HCT116 (cell line): ENCODE measurements around the gene CCDC54. TPM values are rescaled to one million over a fixed set of nuclear protein-coding genes. Genes with fewer than 3 reads are reported as not detected.
"Not testable (repeated sequence)": the region's sequence is repeated elsewhere in the genome, so short reads cannot be mapped to it uniquely, and the experiment has no call there.

Source experiments
- ATAC-seq: fragments of 200-7000 bp; cut with Tn5 transposase; 2 replicates; pipeline ENCODE4 v1.9.1; 2020; ENCODE audit warnings: mild to moderate bottlenecking, moderate library complexity
- BruUV-seq: library from RNA; stranded (reverse); fragments of 400-500 nt; replicated peaks from 2 replicates; lab custom pipeline; 2021; lab: Mats Ljungman, UMichigan
- CTCF ChIA-PET: fragments of 300-600 bp; sonication (Branson Sonifier 250); formaldehyde crosslinking; loops from one replicate; lab custom pipeline; 2021; ENCODE audit warnings: antibody characterized with exemption; lab: Charles Lee
- POLR2A ChIA-PET: fragments of 300-600, 350-600 bp; sonication (Branson Sonifier 250); formaldehyde crosslinking; loops from one replicate; lab custom pipeline; 2021; ENCODE audit warnings: antibody characterized with exemption; lab: Charles Lee
- RAD21 ChIA-PET, 2 experiments: fragments of 300-600 bp; sonication (Branson Sonifier 250); formaldehyde crosslinking; loops; one replicate each; lab custom pipeline; 2023; ENCODE audit warnings: low total read pairs in 2 of 2; ENCODE audit not compliant: uncharacterized antibody in 2 of 2, unreplicated experiment in 2 of 2, low non-redundant PET in 1 of 2; lab: Charles Lee
- DNase-seq: peaks from one replicate; pipeline ENCODE4 v3.0.0-alpha.2; 2010; ENCODE audit warnings: low read depth, low spot score
- H2AFZ ChIP-seq: fragments of 200-600 bp; shearing (Covaris generic), sonication (generic); 2 replicates; pipeline ENCODE4 v1.6.1; 2017; ENCODE audit warnings: low read depth, mixed run types, mixed read lengths, antibody characterized with exemption, low read length; ENCODE audit not compliant: poor library complexity, severe bottlenecking
- H3K27ac ChIP-seq: 2 replicates; pipeline ENCODE4 v1.5.1; 2012; ENCODE audit warnings: low read depth, low read length
- H3K27me3 ChIP-seq: fragments of 200-600 bp; sonication (generic); 2 replicates; pipeline ENCODE4 v1.6.1; 2016; ENCODE audit warnings: mixed run types, low read length, mixed read lengths; ENCODE audit not compliant: insufficient read depth
- H3K36me3 ChIP-seq, 2 experiments: fragments of 200-500 bp in 1 of 2; fragments of 200-600 bp in 1 of 2; sonication (Bioruptor generic) in 1 of 2; sonication (generic) in 1 of 2; 2 replicates each; pipeline versions ENCODE4 v1.5.1 to v1.6.1; 2014 to 2016; ENCODE audit warnings: low read length in 2 of 2, inconsistent platforms in 1 of 2, mixed read lengths in 1 of 2, mixed run types in 1 of 2; ENCODE audit not compliant: insufficient read depth in 2 of 2, control insufficient read depth in 1 of 2
- H3K4me1 ChIP-seq, 2 experiments: fragments of 200-600 bp in 1 of 2; sonication (generic) in 1 of 2; 2 replicates each; pipeline versions ENCODE4 v1.5.1 to v1.6.1; 2012 to 2017; ENCODE audit warnings: low read length in 2 of 2, inconsistent platforms in 1 of 2, mild to moderate bottlenecking in 1 of 2, mixed read lengths in 1 of 2, mixed run types in 1 of 2, moderate library complexity in 1 of 2; ENCODE audit not compliant: insufficient read depth in 2 of 2, control insufficient read depth in 1 of 2
- H3K4me2 ChIP-seq: fragments of 200-600 bp; sonication (generic); 2 replicates; pipeline ENCODE4 v1.6.1; 2017; ENCODE audit warnings: mixed run types, low read length, mixed read lengths
- H3K4me3 ChIP-seq, 2 experiments: fragments of 200-600 bp in 1 of 2; sonication (generic) in 1 of 2; replicated peaks in 1 of 2; 2 replicates each; pipeline ENCODE4 v1.5.1; 2011 to 2016; ENCODE audit warnings: low read length in 2 of 2, control low read depth in 1 of 2, low read depth in 1 of 2, mild to moderate bottlenecking in 1 of 2, mixed read lengths in 1 of 2, mixed run types in 1 of 2
- H3K79me2 ChIP-seq: fragments of 200-600 bp; sonication (generic); 2 replicates; pipeline ENCODE4 v1.6.1; 2017; ENCODE audit warnings: mild to moderate bottlenecking, mixed run types, low read length, moderate library complexity, mixed read lengths; ENCODE audit not compliant: insufficient read depth
- H3K9ac ChIP-seq: fragments of 200-600 bp; sonication (generic); 2 replicates; pipeline ENCODE4 v1.6.1; 2016; ENCODE audit warnings: low read length, mixed read lengths
- H3K9me2 ChIP-seq: fragments of 200-600 bp; sonication (generic), shearing (Covaris generic); 2 replicates; pipeline ENCODE4 v1.6.1; 2017; ENCODE audit warnings: mixed run types, mild to moderate bottlenecking, moderate library complexity; ENCODE audit not compliant: insufficient read depth
- H3K9me3 ChIP-seq, 2 experiments: fragments of 200-500 bp in 1 of 2; fragments of 200-600 bp in 1 of 2; sonication (Bioruptor generic) in 1 of 2; sonication (generic) in 1 of 2; 2 replicates each; pipeline ENCODE4 v1.6.1; 2014 to 2017; ENCODE audit warnings: low read length in 2 of 2, mixed read lengths in 2 of 2, inconsistent platforms in 1 of 2, low read depth in 1 of 2, mild to moderate bottlenecking in 1 of 2, mixed run types in 1 of 2, moderate library complexity in 1 of 2; ENCODE audit not compliant: control insufficient read depth in 1 of 2, insufficient read depth in 1 of 2
- H4K20me1 ChIP-seq: fragments of 200-600 bp; sonication (generic), shearing (Covaris generic); 2 replicates; pipeline ENCODE4 v1.6.1; 2017; ENCODE audit warnings: mixed run types, mild to moderate bottlenecking, moderate library complexity; ENCODE audit not compliant: insufficient read depth
- CEBPB ChIP-seq: IDR thresholded peaks from 2 replicates; pipeline ENCODE4 v1.6.1; 2012; ENCODE audit warnings: low read depth
- EGR1 ChIP-seq: IDR thresholded peaks from 2 replicates; pipeline ENCODE4 v1.6.1; 2012; ENCODE audit warnings: low read depth
- EZH2 ChIP-seq: fragments of 200-600 bp; sonication (generic); IDR thresholded peaks from 2 replicates; pipeline ENCODE4 v1.6.1; 2017; ENCODE audit warnings: antibody characterized with exemption, mixed run types
- FOSL1 ChIP-seq: IDR thresholded peaks from 2 replicates; pipeline ENCODE4 v1.6.1; 2012; ENCODE audit warnings: low read depth
- JUND ChIP-seq: IDR thresholded peaks from 2 replicates; pipeline ENCODE4 v1.6.1; 2012
- POLR2A ChIP-seq: IDR thresholded peaks from 2 replicates; pipeline ENCODE4 v1.7.0; 2011; ENCODE audit warnings: borderline replicate concordance; ENCODE audit not compliant: insufficient read depth, insufficient read length; ENCODE audit errors: extremely low read depth
- POLR2AphosphoS5 ChIP-seq: IDR thresholded peaks from 2 replicates; pipeline ENCODE4 v1.6.1; 2011; ENCODE audit warnings: mild to moderate bottlenecking, low read depth, low read length, moderate library complexity
- SRF ChIP-seq: IDR thresholded peaks from 2 replicates; pipeline ENCODE4 v1.6.1; 2012; ENCODE audit warnings: low read depth
- TCF7L2 ChIP-seq: IDR thresholded peaks from 2 replicates; pipeline ENCODE4 v1.7.0; 2011; ENCODE audit warnings: borderline replicate concordance, inconsistent platforms; ENCODE audit not compliant: insufficient read depth, insufficient read length; ENCODE audit errors: extremely low read depth
- YY1 ChIP-seq: IDR thresholded peaks from 2 replicates; pipeline ENCODE4 v1.6.1; 2011; ENCODE audit warnings: low read length, low read depth, moderate library complexity, mild to moderate bottlenecking; ENCODE audit not compliant: insufficient replicate concordance; ENCODE audit errors: extremely low read depth
- ZBTB33 ChIP-seq: IDR thresholded peaks from 2 replicates; pipeline ENCODE4 v1.6.1; 2011; ENCODE audit warnings: mild to moderate bottlenecking, low read length, moderate library complexity; ENCODE audit not compliant: insufficient replicate concordance; ENCODE audit errors: extremely low read depth
- intact Hi-C: fragments of 100-400 bp; cut with micrococcal nuclease; formaldehyde crosslinking; loops from 2 replicates; pipeline ENCODE4 v1.10.0; 2022
- total RNA-seq: library from RNA; stranded (reverse); gene quantifications from one replicate; pipeline ENCODE4 v1.2.1, GENCODE V29; 2021; ENCODE audit not compliant: unreplicated experiment

Gene CCDC54
- total RNA-seq, 1 experiment from 2014 or later: not detected

- no peak overlapping the region for H3K27ac ChIP-seq
- H3K36me3 ChIP-seq: no peaks in the 10 kb centered on the region
- no peaks in the 10 kb centered on the region for H3K27me3 ChIP-seq
- no peak overlapping the region for H3K4me3 ChIP-seq
- no peaks in the 10 kb centered on the region for H3K79me2 ChIP-seq
- H3K9me2 ChIP-seq: no peaks in the 10 kb centered on the region
- no TSS peak for BruUV-seq
- intact Hi-C loops: no loop called here
- no peak overlapping the region for H3K9ac ChIP-seq
- DNase-seq (no peak), ATAC-seq (no peak)
- no peaks in the 10 kb centered on the region for H3K9me3 ChIP-seq
- no peaks in the 10 kb centered on the region for H3K4me1 ChIP-seq
- no peak overlapping the region for H2AFZ ChIP-seq
- ChIA-PET RAD21 (no interaction called here), POLR2A (no interaction called here), CTCF (no interaction called here)
- no peak overlapping the region for H3K4me2 ChIP-seq
- no peak for TF ChIP-seq SRF
- no peak for TF ChIP-seq TCF7L2
- no peak for TF ChIP-seq EGR1
- TF ChIP-seq JUND: no peak
- no peak for TF ChIP-seq POLR2A
- TF ChIP-seq CEBPB: no peak
- TF ChIP-seq POLR2AphosphoS5: no peak
- TF ChIP-seq FOSL1: no peak
- TF ChIP-seq ZBTB33: no peak
- TF ChIP-seq EZH2: no peak
- TF ChIP-seq YY1: no peak
- H4K20me1 ChIP-seq: no peaks in the 10 kb centered on the region
Observed at GRCh38 chr3:107329088-107329487, 48.2 kb upstream of the CCDC54 start.

- RAD21 ChIA-PET: not testable (repeated sequence)
Observed at GRCh38 chr3:107339690-107340089, 37.5 kb upstream of the CCDC54 start.

More at GRCh38 chr3:107339690-107340089, 37.5 kb upstream of the CCDC54 start:
- H3K27me3 ChIP-seq, H3K4me2 ChIP-seq, H3K4me3 ChIP-seq, POLR2A ChIA-PET, DNase-seq, CTCF ChIA-PET, ATAC-seq, H3K9me3 ChIP-seq, H3K79me2 ChIP-seq, intact Hi-C loops, H4K20me1 ChIP-seq, H3K4me1 ChIP-seq, H3K36me3 ChIP-seq, H3K27ac ChIP-seq, H2AFZ ChIP-seq, H3K9ac ChIP-seq, BruUV-seq, H3K9me2 ChIP-seq: not testable (repeated sequence)
